GM06990 (cell line): Measurements from ENCODE around the gene TUBA3E.
"Not testable (repeated sequence)": the region's sequence is repeated elsewhere in the genome, so short reads cannot be mapped to it uniquely, and the experiment has no call there.

Experiments used
- DNase-seq: peaks from one replicate; pipeline ENCODE4 v3.0.0-alpha.2; 2011; ENCODE audit not compliant: insufficient read length; ENCODE audit errors: extremely low read depth
- H3K27me3 ChIP-seq: replicated peaks from 2 replicates; pipeline ENCODE4 v1.6.0; 2011; ENCODE audit warnings: low read length; ENCODE audit not compliant: control insufficient read depth, insufficient read depth
- H3K36me3 ChIP-seq: 2 replicates; pipeline ENCODE4 v1.5.1; 2011; ENCODE audit warnings: low read length; ENCODE audit not compliant: control insufficient read depth, insufficient read depth
- H3K4me3 ChIP-seq: replicated peaks from 2 replicates; pipeline ENCODE4 v1.5.1; 2011; ENCODE audit warnings: low read depth, mild to moderate bottlenecking, control low read depth, low read length
- TF ChIP-seq, protein P1 (sequence below): IDR thresholded peaks from 2 replicates; pipeline ENCODE4 v1.5.1; 2011; ENCODE audit warnings: low read length, control low read depth, mild to moderate bottlenecking, inconsistent platforms; ENCODE audit not compliant: insufficient read depth, poor library complexity, severe bottlenecking

The TUBA3E gene

DNA sequence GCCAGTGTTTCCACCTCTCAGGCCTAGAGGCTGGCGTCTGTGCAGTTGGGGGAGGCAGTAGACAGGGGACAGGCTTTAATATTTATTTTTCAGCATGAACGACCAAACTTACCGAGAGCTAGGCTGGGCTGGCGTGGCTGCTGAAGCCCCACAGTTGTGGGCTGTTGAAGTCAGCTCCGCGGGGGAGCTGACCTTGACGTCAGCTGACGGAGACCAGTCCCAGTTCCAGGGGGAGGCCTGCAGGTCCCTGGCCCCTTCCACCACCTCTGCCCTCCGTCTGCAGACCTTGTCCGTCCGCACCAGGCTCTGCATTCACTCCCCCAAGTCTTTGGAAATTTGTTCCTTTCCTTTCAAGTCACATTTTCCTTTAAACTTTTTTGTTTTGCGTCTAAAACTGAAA is 33.4 kb upstream of the TUBA3E start:
- no peaks in the 10 kb centered on the region for H3K27me3 ChIP-seq
- no peak for DNase-seq
- H3K36me3 ChIP-seq: no peaks in the 10 kb centered on the region
- no peak overlapping the region for H3K4me3 ChIP-seq
- TF ChIP-seq, protein P1, sequence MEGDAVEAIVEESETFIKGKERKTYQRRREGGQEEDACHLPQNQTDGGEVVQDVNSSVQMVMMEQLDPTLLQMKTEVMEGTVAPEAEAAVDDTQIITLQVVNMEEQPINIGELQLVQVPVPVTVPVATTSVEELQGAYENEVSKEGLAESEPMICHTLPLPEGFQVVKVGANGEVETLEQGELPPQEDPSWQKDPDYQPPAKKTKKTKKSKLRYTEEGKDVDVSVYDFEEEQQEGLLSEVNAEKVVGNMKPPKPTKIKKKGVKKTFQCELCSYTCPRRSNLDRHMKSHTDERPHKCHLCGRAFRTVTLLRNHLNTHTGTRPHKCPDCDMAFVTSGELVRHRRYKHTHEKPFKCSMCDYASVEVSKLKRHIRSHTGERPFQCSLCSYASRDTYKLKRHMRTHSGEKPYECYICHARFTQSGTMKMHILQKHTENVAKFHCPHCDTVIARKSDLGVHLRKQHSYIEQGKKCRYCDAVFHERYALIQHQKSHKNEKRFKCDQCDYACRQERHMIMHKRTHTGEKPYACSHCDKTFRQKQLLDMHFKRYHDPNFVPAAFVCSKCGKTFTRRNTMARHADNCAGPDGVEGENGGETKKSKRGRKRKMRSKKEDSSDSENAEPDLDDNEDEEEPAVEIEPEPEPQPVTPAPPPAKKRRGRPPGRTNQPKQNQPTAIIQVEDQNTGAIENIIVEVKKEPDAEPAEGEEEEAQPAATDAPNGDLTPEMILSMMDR: no peak

DNA sequence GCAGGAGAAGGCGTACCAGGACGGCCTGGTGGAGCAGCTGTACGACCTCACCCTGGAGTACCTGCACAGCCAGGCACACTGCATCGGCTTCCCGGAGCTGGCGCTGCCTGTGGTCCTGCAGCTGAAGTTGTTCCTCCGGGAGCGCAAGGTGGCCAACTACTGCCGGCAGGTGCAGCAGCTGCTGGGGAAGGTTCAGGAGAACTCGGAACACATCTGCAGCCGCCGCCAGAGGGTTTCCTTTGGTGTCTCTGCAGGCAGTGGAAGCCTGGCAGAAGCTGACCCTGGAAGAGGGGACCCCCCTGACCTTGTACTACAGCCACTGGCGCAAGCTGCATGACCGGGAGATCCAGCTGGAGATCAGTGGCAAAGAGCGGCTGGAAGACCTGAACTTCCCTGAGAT is 32.7 kb upstream of the TUBA3E start:
- H3K4me3 ChIP-seq, DNase-seq: not testable (repeated sequence)

DNA sequence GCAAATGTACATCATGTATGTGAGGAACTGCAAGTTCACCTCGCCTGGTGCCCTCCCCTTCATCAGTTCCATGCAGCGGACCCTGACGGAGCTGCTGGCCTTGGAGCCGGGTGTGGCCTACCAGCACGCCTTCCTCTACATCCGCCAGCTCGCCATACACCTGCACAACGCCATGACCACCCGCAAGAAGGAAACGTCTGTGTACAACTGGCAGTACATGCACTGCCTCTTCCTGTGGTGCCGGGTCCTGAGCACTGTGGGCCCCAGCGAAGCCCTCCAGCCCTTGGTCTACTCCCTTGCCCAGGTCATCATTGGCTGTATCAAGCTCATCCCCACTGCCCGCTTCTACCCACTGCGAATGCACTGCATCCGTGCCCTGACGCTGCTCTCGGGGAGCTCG is 32.1 kb upstream of the TUBA3E start:
- H3K4me3 ChIP-seq, H3K27me3 ChIP-seq, H3K36me3 ChIP-seq, DNase-seq: not testable (repeated sequence)

More for the DNA sequence above, 32.7 kb upstream of the TUBA3E start:
- not testable (repeated sequence) for H3K36me3 ChIP-seq, H3K27me3 ChIP-seq

DNA sequence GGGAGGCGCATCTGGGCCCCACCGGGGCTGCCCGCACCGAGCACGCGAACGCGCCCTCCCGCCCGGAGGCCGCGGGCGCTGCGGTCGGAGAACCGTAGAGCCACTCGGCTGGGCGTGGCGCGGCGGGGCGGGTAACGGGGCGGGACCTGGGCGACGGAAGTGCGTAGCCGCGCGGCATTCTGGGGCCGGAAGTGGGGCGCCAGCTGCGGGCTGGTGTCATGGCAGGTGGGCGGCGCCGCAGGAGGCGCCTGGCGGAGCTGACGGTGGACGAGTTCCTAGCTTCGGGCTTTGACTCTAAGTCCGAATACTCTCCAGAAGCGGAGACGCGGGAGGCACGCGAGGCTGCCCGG is 30.9 kb upstream of the TUBA3E start:
- DNase-seq, H3K36me3 ChIP-seq, H3K27me3 ChIP-seq, H3K4me3 ChIP-seq: not testable (repeated sequence)

DNA sequence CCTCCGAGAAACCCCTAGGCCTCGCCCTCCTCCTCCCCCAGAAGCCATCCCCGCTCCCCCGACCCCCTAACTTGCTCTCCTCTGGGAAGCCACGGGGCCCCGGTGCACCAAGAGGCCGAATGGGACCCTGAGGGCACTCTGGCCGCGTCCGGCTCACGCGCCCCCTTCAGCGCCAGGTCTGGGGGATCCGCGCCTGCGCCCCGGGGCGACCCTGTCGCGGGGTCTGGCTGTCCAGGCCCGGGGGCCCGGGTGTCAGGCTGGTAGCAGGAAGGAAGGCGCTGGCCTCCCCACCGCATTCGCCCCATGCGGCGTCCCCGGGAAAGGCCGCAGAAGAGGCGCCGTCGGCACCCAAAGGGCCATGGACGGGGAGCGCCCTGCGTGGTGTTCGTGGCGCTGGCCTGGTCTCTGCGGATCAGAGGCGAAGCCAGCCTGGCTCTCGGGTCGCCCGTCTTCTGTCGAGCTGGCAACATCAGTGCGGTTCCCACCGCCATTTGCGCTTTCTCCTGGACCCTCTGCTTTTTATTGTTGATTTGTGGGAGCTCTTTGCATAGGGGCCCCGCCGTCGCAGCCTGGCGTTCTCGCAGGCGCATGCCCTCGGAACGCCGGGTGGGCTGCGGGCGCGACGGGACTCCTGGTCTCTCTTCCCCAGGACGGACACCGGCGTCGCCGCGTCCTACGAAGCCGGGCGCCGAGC is 30.4 kb upstream of the TUBA3E start:
- not testable (repeated sequence) for H3K27me3 ChIP-seq, H3K36me3 ChIP-seq

DNA sequence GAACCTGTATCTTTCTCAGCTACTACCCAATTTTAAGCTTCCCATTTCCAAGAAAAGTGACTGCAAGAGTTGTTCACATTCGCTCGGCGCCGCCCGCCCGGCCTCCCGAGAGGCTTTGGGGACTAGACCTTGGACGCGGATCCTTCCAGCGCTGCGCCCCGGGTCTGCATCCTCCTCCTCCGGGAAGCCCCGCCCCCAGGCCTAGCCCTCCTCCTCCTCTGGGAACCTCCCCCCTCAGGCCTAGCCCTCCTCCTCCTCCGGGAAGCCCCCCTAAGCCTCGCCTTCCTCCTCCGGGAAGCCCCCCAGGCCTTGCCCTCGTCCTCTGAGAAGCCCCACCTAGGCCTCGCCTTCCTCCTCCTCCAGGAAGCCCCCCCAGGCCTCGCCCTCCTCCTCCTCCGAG is 29.8 kb upstream of the TUBA3E start:
- not testable (repeated sequence) for H3K4me3 ChIP-seq, DNase-seq, H3K36me3 ChIP-seq, H3K27me3 ChIP-seq

More for the DNA sequence above, 30.4 kb upstream of the TUBA3E start:
- not testable (repeated sequence) for H3K4me3 ChIP-seq, DNase-seq

DNA sequence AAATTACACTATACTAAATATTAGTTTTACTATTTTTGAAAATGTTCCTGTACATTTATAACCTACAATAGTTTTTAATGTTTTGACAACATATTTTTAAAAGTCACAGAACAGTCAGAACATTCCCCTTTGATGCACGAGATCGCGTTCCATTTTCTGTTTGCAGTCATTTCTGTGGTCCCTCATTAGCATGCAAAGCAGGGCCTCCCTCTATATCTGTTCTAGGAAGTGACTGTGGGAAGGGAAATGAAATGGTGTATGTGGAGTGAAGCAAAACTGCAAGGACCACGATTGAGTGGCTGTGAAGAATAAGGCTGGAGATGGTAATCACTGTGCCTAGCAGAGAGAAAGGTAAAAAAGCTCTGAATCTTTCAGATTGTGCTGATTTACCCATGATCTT is 24.3 kb upstream of the TUBA3E start:
- DNase-seq, H3K27me3 ChIP-seq, H3K36me3 ChIP-seq, H3K4me3 ChIP-seq: not testable (repeated sequence)

DNA sequence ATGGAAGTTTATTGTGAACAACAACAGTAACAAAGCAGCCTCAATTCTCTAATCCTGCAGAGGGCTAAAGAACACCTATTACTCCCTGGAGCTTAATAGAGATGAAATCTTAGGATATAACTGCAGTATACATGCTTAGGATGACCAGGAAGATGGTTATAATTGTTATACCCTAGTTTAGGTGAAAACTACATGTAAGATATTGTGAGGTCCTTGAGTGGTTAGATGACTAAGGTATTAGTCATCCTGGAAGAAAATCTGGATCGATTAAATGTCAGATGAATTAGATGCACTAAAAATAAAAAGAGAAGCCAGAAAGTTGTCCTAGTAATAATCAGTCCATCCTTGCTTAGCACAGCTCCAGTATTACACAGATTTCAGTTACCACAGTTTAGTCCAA is 22.3 kb upstream of the TUBA3E start:
- H3K36me3 ChIP-seq, H3K4me3 ChIP-seq, H3K27me3 ChIP-seq, DNase-seq: not testable (repeated sequence)

DNA sequence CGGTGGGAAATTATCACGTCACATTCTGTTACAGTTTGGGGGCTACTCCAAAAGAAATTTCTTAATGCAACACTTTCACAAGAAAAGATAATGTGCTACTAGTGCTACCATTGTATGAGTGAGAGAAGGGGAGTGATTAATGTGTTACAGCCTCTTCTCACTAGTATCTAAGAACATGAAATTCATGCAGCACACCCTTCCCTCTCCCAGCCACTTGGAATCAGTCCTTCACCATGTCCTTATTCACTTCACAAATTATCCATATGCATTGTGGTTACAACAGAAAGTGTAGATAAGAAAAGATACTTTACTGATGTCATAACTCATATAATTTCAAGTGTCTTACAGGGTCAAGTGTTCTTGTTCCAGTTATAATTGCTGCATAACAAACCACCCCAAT is 20.9 kb upstream of the TUBA3E start:
- not testable (repeated sequence) for DNase-seq, H3K27me3 ChIP-seq, H3K4me3 ChIP-seq, H3K36me3 ChIP-seq

DNA sequence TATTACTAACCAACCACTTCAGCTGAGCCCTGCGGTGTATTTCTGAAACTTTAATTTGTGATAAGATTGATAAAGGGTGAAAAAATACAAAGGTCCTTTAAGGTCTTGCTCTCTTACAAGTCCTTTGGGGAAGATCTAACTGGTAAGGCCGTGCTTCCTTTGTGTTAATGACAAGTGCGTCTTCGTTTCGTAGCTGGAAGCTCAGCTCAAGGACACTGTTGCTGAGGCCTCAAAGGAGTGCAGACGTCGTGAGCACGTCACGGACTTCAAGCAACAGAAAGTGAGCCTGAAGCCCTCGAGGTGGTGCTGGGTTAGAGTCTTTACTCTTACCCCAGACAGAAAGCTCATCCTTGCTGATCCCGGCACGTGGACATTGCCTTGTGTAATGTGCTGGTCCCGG is 8.8 kb upstream of the TUBA3E start:
- not testable (repeated sequence) for DNase-seq, H3K36me3 ChIP-seq, H3K4me3 ChIP-seq, H3K27me3 ChIP-seq

DNA sequence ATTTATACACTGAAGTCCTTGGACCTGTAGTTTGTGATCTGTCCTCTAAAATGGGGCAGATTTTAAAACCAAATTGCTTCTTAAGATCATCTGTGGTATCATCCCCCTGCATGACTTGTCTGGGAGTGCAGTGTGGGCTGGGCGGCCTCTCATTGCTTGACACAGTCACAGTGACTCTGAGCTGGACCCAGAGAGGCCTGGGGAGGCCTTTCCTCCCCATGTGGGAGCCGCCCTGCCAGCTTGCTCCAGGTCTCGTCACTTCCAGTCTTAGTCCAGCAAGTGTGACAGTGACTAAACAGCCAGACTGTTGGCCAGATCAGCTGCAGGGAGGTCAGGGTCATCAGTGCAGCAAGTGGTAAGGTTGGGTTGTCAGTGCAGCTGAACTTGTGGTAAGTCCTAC is 4.9 kb upstream of the TUBA3E start:
- not testable (repeated sequence) for DNase-seq, H3K27me3 ChIP-seq, H3K36me3 ChIP-seq, H3K4me3 ChIP-seq

DNA sequence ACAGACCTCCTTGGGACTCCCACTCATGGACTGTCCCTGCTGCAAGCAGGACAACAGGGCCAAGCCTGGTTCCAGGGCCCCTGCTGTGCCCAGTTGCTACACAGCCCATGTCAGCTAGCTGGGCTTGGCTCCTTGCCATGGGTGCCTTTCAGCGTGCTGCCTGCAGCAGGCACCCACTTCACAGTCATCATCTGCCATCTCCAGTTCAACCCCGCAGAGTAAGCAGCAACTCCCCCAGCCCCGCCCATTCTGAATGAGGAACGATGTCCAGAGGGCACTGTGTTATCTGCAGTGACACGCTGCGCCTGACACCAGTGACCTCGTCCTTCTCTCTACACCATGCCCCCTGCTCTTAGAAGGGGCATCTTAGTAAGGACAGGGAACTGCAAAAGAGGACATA is 4.3 kb upstream of the TUBA3E start:
- H3K27me3 ChIP-seq, DNase-seq, H3K4me3 ChIP-seq, H3K36me3 ChIP-seq: not testable (repeated sequence)

DNA sequence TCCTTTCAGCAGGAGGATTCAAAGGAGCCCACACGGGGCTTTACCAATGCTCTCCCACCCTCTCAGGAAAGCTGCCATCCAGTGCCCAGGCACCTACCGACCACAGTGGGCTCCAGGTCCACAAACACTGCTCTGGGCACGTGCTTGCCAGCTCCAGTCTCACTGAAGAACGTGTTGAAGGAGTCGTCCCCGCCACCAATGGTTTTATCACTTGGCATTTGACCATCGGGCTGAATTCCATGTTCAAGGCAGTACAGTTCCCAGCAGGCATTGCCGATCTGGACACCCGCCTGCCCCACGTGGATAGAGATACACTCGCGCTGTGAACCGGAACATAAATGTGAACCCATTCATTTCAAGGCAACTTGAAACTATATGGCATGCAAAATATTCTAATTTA is 2.2 kb downstream of the TUBA3E start:
- not testable (repeated sequence) for DNase-seq, H3K36me3 ChIP-seq, H3K27me3 ChIP-seq

DNA sequence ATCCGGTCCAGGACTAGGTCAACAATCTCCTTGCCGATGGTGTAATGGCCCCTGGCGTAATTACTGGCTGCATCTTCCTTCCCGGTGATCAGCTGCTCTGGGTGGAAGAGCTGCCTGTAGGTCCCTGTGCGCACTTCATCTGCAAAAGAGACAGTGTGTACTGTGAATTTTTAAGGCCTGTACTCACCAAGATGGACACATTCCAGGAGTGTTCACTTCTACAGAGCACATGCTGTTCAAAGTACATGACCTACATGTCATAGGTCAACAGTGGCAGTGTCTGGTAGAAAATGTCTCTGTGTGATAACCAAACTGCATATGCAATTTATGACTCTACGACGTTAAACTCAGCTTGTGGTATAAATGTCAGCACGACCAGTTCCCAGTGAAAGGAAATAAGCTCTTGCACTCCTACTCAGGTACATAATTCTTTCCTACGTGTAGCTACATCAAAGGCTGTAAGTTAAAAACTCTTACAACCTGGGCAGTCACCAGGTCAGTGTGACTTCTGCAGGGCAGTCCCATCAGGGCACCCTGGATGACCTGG is 3.1 kb downstream of the TUBA3E start:
- H3K27me3 ChIP-seq, DNase-seq, H3K4me3 ChIP-seq, H3K36me3 ChIP-seq: not testable (repeated sequence)

More for the DNA sequence above, 2.2 kb downstream of the TUBA3E start:
- H3K4me3 ChIP-seq: not testable (repeated sequence)
